GM19351 (cell line): ENCODE measurements around the gene HMGB2.

Experiments used
- ATAC-seq: cut with Tn5 transposase; IDR thresholded peaks from one replicate; pipeline ENCODE4 v1.9.1; 2021; ENCODE audit warnings: mild to moderate bottlenecking, moderate library complexity; ENCODE audit not compliant: unreplicated experiment

The HMGB2 gene

DNA sequence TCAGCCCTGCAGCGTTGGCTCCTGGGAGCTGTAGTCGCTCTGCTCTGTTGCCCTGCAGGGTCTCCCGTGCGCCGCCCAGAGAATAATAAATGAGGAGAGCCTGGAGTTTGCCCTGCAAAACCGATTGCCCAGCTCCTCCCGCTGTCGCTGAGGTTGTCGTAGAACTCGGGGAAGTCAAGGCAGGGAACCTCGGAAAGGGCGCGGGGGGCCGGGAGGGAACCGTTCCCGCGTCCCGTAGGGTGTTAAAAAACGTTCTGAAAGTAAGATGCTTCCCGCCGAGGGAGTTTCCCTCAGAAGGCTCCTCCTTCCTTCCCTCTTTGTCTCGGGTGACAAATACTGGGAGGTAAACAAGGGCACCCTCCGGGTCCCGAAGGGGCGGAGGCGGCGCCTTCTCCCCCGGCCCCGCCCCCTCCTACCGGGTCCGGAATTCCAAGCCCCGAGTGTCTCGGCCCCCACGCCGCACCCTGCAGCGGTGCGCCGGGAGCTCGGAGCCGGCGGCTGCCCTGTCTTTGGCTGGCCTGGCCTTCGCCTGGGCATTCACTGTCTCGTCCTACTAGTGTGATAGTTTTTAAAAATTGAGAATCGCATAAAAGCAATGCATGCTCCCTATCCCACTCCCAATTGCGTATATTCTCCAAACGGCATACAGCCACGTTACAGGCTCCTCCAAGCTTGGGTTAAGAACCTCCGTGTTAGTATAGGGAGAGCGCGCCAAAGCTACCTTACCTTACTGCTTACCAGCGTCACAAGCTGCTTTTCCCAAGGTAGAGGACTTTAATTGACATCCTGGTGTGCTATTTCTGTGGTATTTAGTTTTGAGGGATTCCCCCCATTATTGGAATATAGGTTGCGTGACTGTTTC is 964 bp upstream of the HMGB2 start:
- peak; percentile 26 for ATAC-seq

DNA sequence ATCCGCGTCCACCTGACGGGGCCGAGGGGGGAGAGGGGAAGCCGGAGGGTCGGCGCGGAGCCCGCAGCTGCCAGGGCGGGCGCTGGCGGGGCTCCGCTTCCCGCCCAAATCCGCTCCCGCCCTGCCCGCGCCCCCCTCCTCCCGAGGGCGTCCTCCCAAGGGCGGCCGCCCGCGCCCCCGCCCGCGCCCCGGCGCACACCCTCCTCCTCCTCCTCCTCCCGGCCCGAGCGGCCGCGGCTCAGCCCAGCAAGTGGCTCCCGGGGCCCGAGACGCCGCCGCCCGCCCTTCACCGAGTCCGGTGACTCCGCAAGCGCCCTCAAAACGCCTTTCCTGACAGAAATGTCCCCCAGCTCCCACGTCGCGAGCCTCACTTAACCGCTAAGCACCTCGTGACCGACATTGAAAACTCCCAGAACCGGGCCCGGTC is 487 bp downstream of the HMGB2 start:
- ATAC-seq = no peak

DNA sequence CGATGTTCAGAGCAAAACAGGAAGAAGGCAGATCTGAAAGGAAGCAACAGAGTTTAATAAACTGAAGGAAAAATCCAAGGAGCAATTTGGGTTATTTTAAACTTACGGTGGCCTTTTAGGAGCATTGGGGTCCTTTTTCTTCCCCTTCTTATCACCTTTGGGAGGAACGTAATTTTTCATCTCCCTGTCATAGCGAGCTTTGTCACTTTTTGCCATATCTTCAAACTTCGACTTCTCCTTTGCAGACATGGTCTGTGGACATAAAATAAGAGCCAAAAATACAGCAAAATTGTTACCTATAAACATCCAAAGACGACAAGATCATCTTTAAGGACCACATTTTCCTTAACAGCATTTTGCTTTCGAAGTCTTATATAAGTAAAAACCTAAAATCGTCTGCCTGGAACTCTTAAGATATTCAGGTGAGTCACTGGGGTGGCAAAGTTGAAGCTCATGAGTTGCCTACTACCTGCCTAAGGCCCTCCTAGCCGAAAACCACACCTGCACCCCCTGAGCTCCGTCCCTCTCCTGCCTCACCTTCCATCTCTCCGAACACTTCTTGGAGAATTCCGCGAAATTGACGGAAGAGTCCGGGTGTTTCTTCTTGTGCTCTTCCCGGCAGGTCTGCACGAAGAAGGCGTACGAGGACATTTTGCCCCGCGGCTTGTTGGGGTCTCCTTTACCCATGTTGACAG is 1.0 kb downstream of the HMGB2 start:
- no peak for ATAC-seq

DNA sequence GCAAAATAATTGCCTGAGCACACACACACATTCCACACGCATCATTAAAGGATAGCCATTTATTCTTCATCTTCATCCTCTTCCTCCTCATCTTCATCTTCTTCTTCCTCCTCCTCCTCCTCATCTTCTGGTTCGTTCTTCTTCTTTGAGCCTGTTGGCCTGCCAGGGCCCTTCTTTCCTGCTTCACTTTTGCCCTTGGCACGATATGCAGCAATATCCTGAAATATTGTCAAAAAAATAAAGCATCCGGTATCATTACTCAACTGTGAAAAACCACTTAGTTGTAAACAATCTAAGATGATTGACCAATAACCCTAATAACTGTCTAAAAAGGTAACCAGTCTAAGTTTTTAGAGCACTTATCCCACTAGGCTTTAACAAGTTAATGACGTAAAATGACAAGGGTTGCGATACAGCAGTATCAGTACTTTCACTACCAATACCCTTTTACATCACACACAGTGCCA is 2.1 kb downstream of the HMGB2 start:
- ATAC-seq = no peak

DNA sequence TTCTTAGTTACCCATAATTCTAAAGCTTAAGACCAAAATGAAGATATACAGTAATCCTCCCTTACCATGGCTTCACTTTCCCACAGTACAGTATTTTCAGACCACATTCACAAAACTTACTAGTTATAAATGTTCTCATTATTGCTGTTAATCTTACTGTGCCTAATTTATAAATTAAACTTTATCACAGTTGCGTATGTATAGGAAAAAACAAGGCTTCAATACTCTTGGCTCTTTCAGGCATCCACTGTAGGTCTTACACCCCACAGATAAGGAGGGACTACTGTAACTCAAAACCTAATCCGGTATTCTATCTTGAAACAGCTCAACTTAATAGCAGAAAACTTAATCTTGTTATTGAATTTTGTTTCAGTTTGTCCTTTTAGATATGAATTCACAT is 3.6 kb downstream of the HMGB2 start:
- no peak for ATAC-seq

DNA sequence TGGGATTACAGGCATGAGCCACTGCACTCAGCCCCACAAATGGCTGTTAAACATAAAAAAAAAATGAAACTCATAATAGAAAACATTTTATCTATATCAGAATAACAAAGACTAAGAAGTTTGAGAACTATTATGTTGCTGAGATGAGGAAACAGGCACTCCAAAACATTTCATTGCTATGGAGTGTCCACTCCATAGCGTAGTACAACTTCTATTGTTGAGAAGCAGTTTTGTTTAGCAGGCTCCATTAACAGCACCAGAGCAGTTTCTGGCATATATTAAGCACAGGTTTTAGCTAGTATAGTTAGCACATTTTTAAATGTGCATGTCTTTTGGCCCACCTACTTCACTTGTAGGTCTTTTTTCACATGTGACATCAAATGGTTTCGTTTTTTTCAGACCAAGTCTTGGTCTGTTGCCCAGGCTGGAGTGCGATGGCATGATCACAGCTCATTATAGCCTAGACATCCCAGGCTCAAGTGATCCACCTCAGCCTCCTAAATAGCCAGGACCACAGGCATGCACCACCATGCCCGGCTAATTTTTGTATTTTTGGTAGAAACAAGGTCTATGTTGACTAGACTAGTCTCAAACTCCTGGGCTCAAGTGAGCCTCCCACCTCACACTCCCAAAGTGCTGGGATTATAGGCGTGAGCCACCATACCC is 5.8 kb downstream of the HMGB2 start:
- no peak for ATAC-seq

DNA sequence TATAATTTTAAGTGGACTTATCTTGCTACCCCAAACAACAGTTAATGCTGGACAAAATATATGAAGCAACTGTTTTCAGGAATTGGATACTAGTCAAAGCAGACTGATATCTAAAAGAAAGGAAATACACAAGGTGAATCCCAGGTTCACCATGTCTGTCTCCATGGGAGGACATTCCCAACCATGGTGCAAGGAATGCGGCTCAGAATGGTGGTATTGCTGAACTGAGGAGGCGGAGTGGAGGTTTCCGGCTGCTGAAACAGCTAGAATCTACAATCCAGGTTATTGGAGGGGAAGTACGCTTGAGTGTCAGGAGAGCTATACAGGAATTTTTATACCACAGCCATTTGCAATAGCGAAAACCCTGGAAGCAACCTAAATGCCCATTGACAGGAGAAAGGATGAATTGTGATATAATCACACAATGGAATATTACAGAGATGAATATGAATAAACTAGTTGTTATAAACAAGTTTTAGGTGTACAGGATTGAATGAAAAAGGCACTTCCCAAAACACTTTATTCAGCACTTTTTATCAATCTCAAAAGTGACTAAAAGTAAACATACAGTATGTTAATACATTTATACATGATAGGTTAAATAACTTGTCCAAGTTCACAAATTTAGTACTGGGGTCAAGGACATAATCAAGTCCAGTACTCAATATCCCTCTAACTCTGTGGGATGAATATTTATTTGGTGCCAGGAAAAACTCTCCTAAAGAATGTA is 9.0 kb downstream of the HMGB2 start:
- ATAC-seq = no peak

DNA sequence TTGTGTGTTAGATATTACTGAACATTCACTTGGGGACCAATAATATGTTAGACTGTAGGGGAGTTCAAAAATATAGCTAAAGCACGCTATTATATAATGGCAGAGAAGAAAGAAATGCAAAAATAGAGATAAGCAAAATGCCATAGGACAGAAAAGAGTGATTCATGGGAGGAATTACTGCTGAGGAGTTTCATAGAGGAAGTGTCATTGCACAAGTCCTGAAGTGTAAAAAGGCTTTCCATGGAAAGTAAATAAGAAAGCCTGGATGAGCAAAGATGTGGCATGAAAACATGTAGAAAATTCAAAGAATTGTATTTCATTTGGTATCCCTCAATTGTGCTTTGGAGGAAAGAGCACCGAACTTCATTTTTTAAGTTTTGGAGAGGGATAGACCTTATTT is 14.5 kb downstream of the HMGB2 start:
- no peak for ATAC-seq

DNA sequence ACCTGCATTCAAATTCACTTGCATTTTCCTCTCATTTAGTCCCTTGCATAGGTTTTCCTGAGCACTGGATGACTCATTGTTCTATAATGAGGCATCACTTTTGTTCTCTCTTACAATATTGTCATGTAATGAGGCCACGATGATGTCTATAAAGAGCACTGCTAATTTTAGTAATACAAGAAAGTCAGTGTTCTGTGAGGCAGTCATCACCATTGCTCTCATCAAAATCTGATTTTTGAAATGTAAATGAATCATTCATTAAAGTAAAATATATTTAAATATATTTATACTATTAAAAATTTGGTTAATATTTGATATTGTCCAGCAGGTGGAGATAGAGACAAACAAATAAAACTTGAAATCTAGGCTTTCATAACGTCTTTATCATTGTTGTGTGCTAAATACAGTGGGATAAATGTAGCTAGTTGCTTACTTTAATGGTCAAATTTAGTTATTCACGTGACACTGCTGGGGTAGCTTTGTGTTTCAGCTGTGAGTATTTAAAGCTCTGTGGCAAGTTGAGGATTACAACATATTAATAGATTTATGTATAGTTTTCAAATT is 15.4 kb downstream of the HMGB2 start:
- ATAC-seq = peak; percentile 46

DNA sequence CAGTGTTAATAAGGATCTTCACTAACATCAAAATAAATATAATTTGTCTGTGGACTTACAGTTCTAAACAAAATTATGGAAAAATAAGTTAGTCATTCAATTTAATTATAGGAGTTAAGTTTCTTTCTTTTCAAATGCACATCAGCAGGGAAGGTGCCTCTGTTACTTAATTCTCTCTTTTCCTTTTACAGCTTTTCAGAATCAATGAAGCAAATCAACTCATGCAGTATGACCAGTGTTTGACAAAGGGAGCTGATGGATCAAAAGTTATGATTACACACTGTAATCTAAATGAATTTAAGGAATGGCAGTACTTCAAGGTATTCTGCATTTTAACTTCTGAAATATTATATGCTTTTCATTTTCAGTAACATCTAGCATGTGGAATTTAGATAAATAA is 15.9 kb downstream of the HMGB2 start:
- no peak for ATAC-seq

DNA sequence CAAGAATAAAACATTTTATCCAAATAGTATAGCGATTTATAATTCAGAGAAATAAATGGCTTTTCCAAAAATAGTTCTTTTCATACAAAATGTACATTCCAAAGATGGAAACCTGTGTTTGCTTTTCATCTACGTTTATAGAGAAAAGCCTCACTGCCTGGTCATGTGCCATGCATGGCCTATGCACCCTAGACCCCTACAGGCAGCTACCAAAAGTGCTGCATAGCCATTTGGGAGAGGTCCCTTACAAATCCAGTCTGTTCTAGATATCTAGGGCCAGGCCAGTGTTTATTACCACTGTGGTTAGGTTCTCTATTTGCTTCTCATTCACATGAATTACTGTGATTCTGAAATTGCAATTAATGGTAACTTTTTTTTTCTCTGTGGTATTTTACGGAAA is 17.2 kb downstream of the HMGB2 start:
- peak; percentile 62 for ATAC-seq

DNA sequence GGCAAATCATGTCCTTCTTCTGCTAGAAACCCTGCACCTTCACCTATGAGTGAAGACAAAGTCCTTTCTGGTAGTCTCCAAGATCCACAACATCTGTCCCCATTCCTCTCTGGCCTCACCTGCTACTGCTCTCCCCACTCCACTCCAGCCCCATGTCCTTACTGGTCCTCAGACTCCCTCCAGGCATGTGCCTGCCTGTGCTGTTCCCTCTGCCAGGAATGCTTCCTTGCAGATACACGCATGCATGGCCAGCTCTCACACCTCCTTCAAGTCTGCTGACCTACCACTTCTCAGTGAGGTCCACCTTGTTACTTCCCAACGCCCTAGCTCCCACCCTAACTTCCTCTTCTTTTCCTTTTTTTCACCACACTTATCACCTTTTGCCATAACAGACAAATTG is 18.1 kb downstream of the HMGB2 start:
- ATAC-seq = no peak

DNA sequence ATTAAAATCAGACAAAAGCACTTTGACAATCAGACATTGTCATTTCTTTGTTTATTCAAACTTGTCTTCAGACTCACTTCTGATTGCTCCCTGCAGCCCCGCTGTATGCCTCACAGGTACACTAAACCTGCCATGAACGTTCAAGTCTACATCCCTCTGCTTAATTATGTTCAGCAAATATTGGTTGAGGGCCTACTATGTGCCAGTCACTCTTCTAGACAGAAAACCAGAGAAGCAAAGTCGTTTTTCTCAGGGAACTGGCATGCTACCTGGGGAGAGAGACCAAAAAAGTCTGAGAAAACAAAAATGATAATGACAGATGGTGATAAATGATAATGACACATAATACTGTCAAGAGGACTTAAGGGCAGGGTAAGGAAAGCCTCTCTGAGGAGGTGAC is 19.4 kb downstream of the HMGB2 start:
- ATAC-seq = no peak

DNA sequence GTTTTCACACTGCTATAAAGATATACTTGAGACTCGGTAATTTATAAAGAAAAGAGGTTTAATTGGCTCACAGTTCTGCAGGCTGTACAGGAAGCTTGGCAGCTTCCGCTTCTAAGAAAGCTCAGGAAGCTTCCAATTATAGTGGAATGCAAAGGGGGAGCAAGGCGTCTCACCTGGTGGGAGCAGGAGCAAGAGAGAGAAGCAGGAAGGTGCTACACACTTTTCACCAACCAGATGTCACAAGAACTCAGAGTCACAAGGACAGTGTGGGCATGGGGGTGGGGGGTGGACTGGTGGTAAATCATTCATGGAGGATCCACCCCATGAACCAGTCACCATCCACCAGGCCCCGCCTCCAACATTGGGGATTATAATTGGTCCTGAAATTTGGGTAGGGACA is 22.8 kb downstream of the HMGB2 start:
- no peak for ATAC-seq

DNA sequence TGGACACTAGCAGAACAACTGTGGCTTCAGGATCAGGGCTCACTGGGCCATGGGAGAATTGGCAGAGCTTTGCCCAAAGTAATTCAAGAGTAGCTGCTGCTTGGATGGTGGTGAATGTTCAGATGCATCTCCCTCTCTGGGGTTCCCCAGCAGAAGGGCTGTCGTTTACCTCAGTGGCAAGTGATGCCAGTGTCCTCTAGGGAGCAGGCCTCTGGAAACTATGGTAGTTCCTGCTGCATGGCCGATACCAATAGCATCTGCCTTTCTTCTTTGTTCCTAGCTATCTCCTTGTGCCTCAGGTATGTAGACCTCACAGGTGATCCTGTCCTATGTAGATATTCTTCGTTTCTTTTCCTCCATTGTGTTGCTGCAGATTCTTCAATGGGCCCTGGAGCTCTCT is 26.4 kb downstream of the HMGB2 start:
- no peak for ATAC-seq

DNA sequence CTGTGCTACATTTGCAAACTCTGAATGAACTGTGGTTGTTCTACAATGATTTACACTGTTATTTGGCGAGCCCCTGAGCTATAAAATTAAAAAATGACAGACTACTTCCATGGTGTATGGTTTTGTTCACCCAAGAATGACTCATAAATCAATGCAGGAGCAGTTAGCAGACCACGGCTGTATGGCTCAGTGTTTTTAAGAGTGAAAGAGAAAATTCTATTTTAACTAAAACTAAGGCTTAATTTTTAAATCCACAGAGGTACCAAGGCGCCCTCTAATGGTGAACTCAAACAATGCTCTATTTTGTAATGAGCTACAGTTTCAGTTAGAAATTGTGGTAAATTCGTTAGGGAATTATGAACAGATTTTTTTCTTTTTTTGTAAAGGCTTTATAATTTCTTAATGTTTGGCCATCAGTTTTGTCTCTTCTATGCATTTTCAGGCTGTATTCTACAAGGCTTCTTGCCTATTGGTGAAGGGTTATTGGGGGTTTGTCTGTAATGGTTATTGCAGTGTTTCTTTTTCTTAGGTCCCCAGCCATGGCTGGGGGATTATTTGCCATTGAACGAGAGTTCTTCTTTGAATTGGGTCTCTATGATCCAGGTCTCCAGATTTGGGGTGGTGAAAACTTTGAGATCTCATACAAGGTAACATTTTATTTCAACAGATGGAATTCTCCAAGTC is 32.5 kb downstream of the HMGB2 start:
- ATAC-seq = peak; percentile 72

DNA sequence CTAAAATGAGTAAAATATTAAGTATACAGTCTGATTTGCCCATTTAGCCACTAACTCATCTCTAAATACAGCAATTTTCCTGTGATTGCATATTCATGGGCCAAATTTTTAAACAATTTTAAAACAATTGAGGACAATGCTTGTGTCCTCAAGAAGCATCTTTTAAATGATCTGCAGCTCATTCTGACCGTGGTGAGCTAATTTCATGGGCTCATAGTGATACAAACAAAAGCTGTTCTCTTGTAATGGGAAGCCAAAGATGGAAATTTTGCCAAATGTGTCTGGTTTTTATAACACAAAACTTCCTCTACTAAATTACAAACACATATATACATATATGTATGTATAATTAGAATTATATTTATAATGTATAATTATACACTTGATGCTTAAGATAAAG is 39.7 kb downstream of the HMGB2 start:
- ATAC-seq = no peak

DNA sequence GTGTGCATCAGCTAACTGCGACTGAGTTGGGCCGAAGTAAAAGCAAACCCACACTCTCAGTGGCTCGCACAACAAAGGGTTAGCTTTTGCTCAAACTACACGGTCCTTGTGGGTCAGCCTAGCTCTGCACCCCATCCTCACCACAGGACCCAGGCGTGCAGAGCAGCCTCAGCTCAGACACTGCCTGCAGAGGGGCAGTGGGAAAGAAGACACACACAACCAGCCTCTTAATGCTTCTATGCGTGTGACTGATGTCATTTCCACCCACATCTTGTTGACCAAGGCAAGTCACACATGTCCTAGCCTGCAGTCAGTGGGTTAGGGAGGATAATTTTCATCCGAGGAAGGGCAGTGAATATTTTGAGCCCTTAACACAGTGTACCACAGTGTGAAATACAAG is 40.5 kb downstream of the HMGB2 start:
- ATAC-seq = no peak

DNA sequence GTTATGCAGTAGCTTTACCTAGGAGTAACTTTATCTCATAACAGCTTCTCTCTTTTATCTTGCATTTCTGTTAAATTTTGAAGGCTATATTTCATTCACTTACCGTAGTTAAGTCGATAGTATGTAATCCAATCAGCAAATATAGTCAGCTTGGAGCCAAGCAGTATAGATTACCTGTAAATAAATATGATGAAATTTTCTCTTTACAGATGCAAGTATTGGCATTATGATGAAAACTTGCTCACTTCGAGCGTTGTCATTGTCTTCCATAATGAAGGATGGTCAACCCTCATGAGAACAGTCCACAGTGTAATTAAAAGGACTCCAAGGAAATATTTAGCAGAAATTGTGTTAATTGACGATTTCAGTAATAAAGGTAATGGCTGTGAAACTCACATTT is 42.3 kb downstream of the HMGB2 start:
- ATAC-seq = no peak

DNA sequence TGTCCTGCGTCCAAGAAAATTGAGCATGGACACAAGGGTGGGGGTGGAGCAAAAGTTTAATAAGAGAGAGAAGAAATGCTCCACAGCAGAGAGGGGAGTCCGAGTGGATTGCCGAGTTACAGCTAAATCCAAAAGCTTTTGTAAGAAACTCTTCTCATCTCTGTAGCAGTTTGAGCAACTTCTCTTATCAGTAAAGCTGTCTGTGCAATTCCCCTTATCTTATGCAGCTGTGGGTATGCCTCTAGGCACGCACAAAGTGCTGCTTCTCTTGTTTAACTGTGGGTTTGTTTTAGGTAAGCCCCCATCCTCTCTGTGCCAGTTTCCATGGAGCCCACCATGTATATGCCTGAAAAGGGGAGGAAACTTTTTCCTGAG is 44.8 kb downstream of the HMGB2 start:
- ATAC-seq = no peak
